Lower lobe of right lung (tissue), 2 donors: ENCODE measurements around the gene CCDC126. TPM values are rescaled to one million over a fixed set of nuclear protein-coding genes. Genes with fewer than 3 reads are reported as not detected.

Source experiments
- ATAC-seq, 2 donors: fragments of 200-7000 bp; cut with Tn5 transposase; one replicate each; pipeline ENCODE4 v1.9.1; 2020 to 2022; ENCODE audit warnings: mild to moderate bottlenecking in 2 of 2, moderate library complexity in 2 of 2
- DNase-seq: peaks from one replicate; pipeline ENCODE4 v3.0.0-alpha.2; 2020
- H3K27ac ChIP-seq: fragments of 200-600 bp; one replicate; pipeline ENCODE4 v1.8.0; 2022
- H3K27me3 ChIP-seq: fragments of 200-600 bp; one replicate; pipeline ENCODE4 v1.8.0; 2022; ENCODE audit warnings: low read depth
- H3K36me3 ChIP-seq: fragments of 200-600 bp; one replicate; pipeline ENCODE4 v1.8.0; 2022; ENCODE audit warnings: mild to moderate bottlenecking
- H3K4me1 ChIP-seq: fragments of 200-600 bp; one replicate; pipeline ENCODE4 v1.8.0; 2022
- H3K4me3 ChIP-seq: fragments of 200-600 bp; one replicate; pipeline ENCODE4 v1.8.0; 2022; ENCODE audit warnings: mild to moderate bottlenecking
- H3K9me3 ChIP-seq: fragments of 200-600 bp; one replicate; pipeline ENCODE4 v1.8.0; 2022
- CTCF ChIP-seq: fragments of 200-600 bp; IDR thresholded peaks from one replicate; pipeline ENCODE4 v1.8.0; 2022; ENCODE audit warnings: antibody characterized with exemption, mild to moderate bottlenecking
- intact Hi-C: fragments of 100-400 bp; cut with DNase I; formaldehyde crosslinking; loops from one replicate; pipeline ENCODE4 v1.11.0; 2022
- total RNA-seq: library from RNA; stranded (reverse); fragmentation: NEBNext Ultra II Directional; extraction: Animal tissue kit (Norgen Biotek cat#: 25700); gene quantifications from one replicate; pipeline ENCODE4 v1.2.1, GENCODE V29; 2021
- donor health status: DM: no; HTN: yes; CAD: no; lungs with severe emphysema.

Gene CCDC126
- total RNA-seq, 1 donor from 2014 or later: 15.5 TPM

GRCh38 chr7:23655433-23655832, 58.3 kb downstream of the CCDC126 start:
- DNase-seq (no peak), ATAC-seq (no peak)
- no peak overlapping the region for H3K4me3 ChIP-seq
- H3K27me3 ChIP-seq: no peaks in the 10 kb centered on the region
- intact Hi-C loops: no loop called here
- no peak overlapping the region for H3K27ac ChIP-seq
- H3K4me1 ChIP-seq: no peaks in the 10 kb centered on the region
- TF ChIP-seq CTCF: no peak
- no peaks in the 10 kb centered on the region for H3K36me3 ChIP-seq
- H3K9me3 ChIP-seq: peaks cover 16% of the 10 kb centered on the region

GRCh38 chr7:23658831-23659427, 61.7 kb downstream of the CCDC126 start:
- intact Hi-C loops: no loop called here
- TF ChIP-seq CTCF: no peak
- no peaks in the 10 kb centered on the region for H3K27me3 ChIP-seq
- no peaks in the 10 kb centered on the region for H3K36me3 ChIP-seq
- DNase-seq (no peak), ATAC-seq (no peak)
- H3K4me3 ChIP-seq: no peak overlapping the region
- H3K4me1 ChIP-seq: no peaks in the 10 kb centered on the region
- H3K27ac ChIP-seq: no peak overlapping the region
- H3K9me3 ChIP-seq: peaks cover 9% of the 10 kb centered on the region

GRCh38 chr7:23661385-23661784, 64.2 kb downstream of the CCDC126 start:
- ATAC-seq: no peak
- H3K4me1 ChIP-seq: no peaks in the 10 kb centered on the region
- intact Hi-C loops: no loop called here
- H3K4me3 ChIP-seq: no peak overlapping the region
- no peaks in the 10 kb centered on the region for H3K36me3 ChIP-seq
- TF ChIP-seq CTCF: no peak
- no peak for DNase-seq
- H3K27me3 ChIP-seq: no peaks in the 10 kb centered on the region
- H3K27ac ChIP-seq: no peak overlapping the region
- H3K9me3 ChIP-seq: no peaks in the 10 kb centered on the region

- DNase-seq (no peak), ATAC-seq (peak in 1 of 2 donors; percentile 41)
- no peaks in the 10 kb centered on the region for H3K4me1 ChIP-seq
- no peak overlapping the region for H3K4me3 ChIP-seq
- intact Hi-C loops: no loop called here
- H3K27ac ChIP-seq: no peak overlapping the region
- no peaks in the 10 kb centered on the region for H3K36me3 ChIP-seq
- H3K27me3 ChIP-seq: no peaks in the 10 kb centered on the region
- TF ChIP-seq CTCF: no peak
- no peaks in the 10 kb centered on the region for H3K9me3 ChIP-seq
Measured at GRCh38 chr7:23662124-23662983, 65.2 kb downstream of the CCDC126 start.

GRCh38 chr7:23662984-23663313, 65.8 kb downstream of the CCDC126 start:
- no peaks in the 10 kb centered on the region for H3K4me1 ChIP-seq
- TF ChIP-seq CTCF: no peak
- no peaks in the 10 kb centered on the region for H3K27me3 ChIP-seq
- no peak overlapping the region for H3K27ac ChIP-seq
- DNase-seq (no peak), ATAC-seq (no peak)
- no peak overlapping the region for H3K4me3 ChIP-seq
- intact Hi-C loops: no loop called here
- no peaks in the 10 kb centered on the region for H3K36me3 ChIP-seq
- no peaks in the 10 kb centered on the region for H3K9me3 ChIP-seq
